GM21825 (cell line): ENCODE results near the gene SCAMP4.

Experiments used
- ATAC-seq: cut with Tn5 transposase; IDR thresholded peaks from one replicate; pipeline ENCODE4 v1.9.1; 2021; ENCODE audit warnings: mild to moderate bottlenecking, moderate library complexity; ENCODE audit not compliant: unreplicated experiment

The SCAMP4 gene

GRCh38 chr19:1905110-1905862 lies at the start of gene SCAMP4, which contains the start of gene ADAT3:
TSS of gene SCAMP4 (plus strand) at chr19:1905399. CDS start at chr19:1915020, 9,621 bp downstream.
TSS of gene ADAT3 (plus strand) at chr19:1905399. CDS start at chr19:1912048, 6,649 bp downstream.
- peak; percentile 72 for ATAC-seq

- peak; percentile 1 for ATAC-seq
Observed at GRCh38 chr19:1855828-1856255, 49.4 kb upstream of the SCAMP4 start.

GRCh38 chr19:1856345-1856697 lies 48.9 kb upstream of the SCAMP4 start:
- ATAC-seq = no peak

- no peak for ATAC-seq
Observed at GRCh38 chr19:1856698-1857603, 48.2 kb upstream of the SCAMP4 start.

- no peak for ATAC-seq
Observed at GRCh38 chr19:1857648-1858326, 47.4 kb upstream of the SCAMP4 start.

- no peak for ATAC-seq
Observed at GRCh38 chr19:1858412-1859081, 46.7 kb upstream of the SCAMP4 start.

- no peak for ATAC-seq
Observed at GRCh38 chr19:1859331-1859781, 45.8 kb upstream of the SCAMP4 start.

GRCh38 chr19:1860042-1860775 lies 45.0 kb upstream of the SCAMP4 start:
- ATAC-seq = no peak

- ATAC-seq = no peak
Observed at GRCh38 chr19:1860821-1861598, 44.2 kb upstream of the SCAMP4 start.

GRCh38 chr19:1861599-1862031 lies 43.6 kb upstream of the SCAMP4 start:
- no peak for ATAC-seq

- ATAC-seq = no peak
Observed at GRCh38 chr19:1862068-1862423, 43.2 kb upstream of the SCAMP4 start.

- peak; percentile 3 for ATAC-seq
Observed at GRCh38 chr19:1862424-1863327, 42.5 kb upstream of the SCAMP4 start.

GRCh38 chr19:1863328-1863637 lies 41.9 kb upstream of the SCAMP4 start, which contains the start of gene KLF16:
TSS of gene KLF16 (minus strand) at chr19:1863579. CDS start at chr19:1863497, 82 bp downstream.
- peak; percentile 2 for ATAC-seq

- peak; percentile 48 for ATAC-seq
Observed at GRCh38 chr19:1863638-1864479, 41.3 kb upstream of the SCAMP4 start.

- peak; percentile 33 for ATAC-seq
Observed at GRCh38 chr19:1864480-1865171, 40.6 kb upstream of the SCAMP4 start.

- ATAC-seq = no peak
Observed at GRCh38 chr19:1865172-1866010, 39.8 kb upstream of the SCAMP4 start.
